Liver (tissue), 9 donors: ENCODE results near the gene FILIP1. TPM values are rescaled to one million over a fixed set of nuclear protein-coding genes. Genes with fewer than 3 reads are reported as not detected.

Source experiments
- DNase-seq: peaks from one replicate; pipeline ENCODE4 v3.0.0-alpha.2; 2017; ENCODE audit warnings: low spot score
- H3K27ac ChIP-seq, 2 donors: one replicate each; pipeline ENCODE4 v1.7.0; 2013; ENCODE audit warnings: inconsistent platforms in 2 of 2, low read length in 2 of 2, control low read depth in 1 of 2, low read depth in 1 of 2, mild to moderate bottlenecking in 1 of 2
- H3K27me3 ChIP-seq, 4 donors: one replicate each; pipeline versions ENCODE4 v1.6.1 to v1.7.0; 2013; ENCODE audit warnings: low read length in 3 of 4, inconsistent platforms in 1 of 4, mild to moderate bottlenecking in 1 of 4, moderate library complexity in 1 of 4; ENCODE audit not compliant: control insufficient read depth in 4 of 4, insufficient read depth in 4 of 4
- H3K36me3 ChIP-seq, 4 donors: one replicate each; pipeline versions ENCODE4 v1.6.1 to v1.7.0; 2013; ENCODE audit warnings: low read length in 3 of 4, mild to moderate bottlenecking in 3 of 4, low read depth in 1 of 4, moderate library complexity in 1 of 4; ENCODE audit not compliant: control insufficient read depth in 4 of 4, insufficient read depth in 3 of 4
- H3K4me1 ChIP-seq, 4 donors: one replicate each; pipeline versions ENCODE4 v1.6.1 to v1.7.0; 2013; ENCODE audit warnings: low read length in 3 of 4, mild to moderate bottlenecking in 3 of 4, moderate library complexity in 1 of 4; ENCODE audit not compliant: control insufficient read depth in 4 of 4, insufficient read depth in 4 of 4
- H3K4me3 ChIP-seq, 3 donors: one replicate each; pipeline versions ENCODE4 v1.6.1 to v1.7.0; 2013; ENCODE audit warnings: low read length in 3 of 3, control low read depth in 1 of 3, low read depth in 1 of 3, mild to moderate bottlenecking in 1 of 3
- H3K9ac ChIP-seq, 2 donors: one replicate each; pipeline ENCODE4 v1.7.0; 2013; ENCODE audit warnings: low read length in 2 of 2, mild to moderate bottlenecking in 2 of 2, moderate library complexity in 2 of 2, control low read depth in 1 of 2, low read depth in 1 of 2
- H3K9me3 ChIP-seq, 4 donors: one replicate each; pipeline versions ENCODE4 v1.6.1 to v1.7.0; 2013; ENCODE audit warnings: low read length in 3 of 4; ENCODE audit not compliant: control insufficient read depth in 4 of 4
- ATF3 ChIP-seq: IDR thresholded peaks from 2 replicates; pipeline ENCODE4 v1.6.1; 2016; ENCODE audit warnings: antibody characterized with exemption
- CTCF ChIP-seq: fragments of 150-350 bp; IDR thresholded peaks from 2 replicates; pipeline ENCODE4 v1.5.1; 2017; ENCODE audit warnings: improper control_type of control experiment, low read depth, low read length; ENCODE audit not compliant: missing input control
- EGR1 ChIP-seq, 2 donors: IDR thresholded peaks; 2 replicates each; pipeline ENCODE4 v1.6.1; 2016 to 2018; ENCODE audit warnings: antibody characterized with exemption in 2 of 2, low read depth in 2 of 2
- FOXA1 ChIP-seq: IDR thresholded peaks from 2 replicates; pipeline ENCODE4 v1.6.1; 2016; ENCODE audit warnings: antibody characterized with exemption
- FOXA2 ChIP-seq: IDR thresholded peaks from 2 replicates; pipeline ENCODE4 v1.6.1; 2016; ENCODE audit warnings: antibody characterized with exemption
- HNF4A ChIP-seq, 2 donors: conservative IDR thresholded peaks; 2 replicates each; pipeline ENCODE4 v1.6.1; 2016; ENCODE audit warnings: antibody characterized with exemption in 2 of 2, mild to moderate bottlenecking in 2 of 2
- HNF4G ChIP-seq: IDR thresholded peaks from 2 replicates; pipeline ENCODE4 v1.6.1; 2016; ENCODE audit warnings: antibody characterized with exemption
- JUND ChIP-seq, 2 donors: IDR thresholded peaks; 2 replicates each; pipeline ENCODE4 v1.6.1; 2016; ENCODE audit warnings: antibody characterized with exemption in 2 of 2
- NR2F2 ChIP-seq: IDR thresholded peaks from 2 replicates; pipeline ENCODE4 v1.6.1; 2016; ENCODE audit warnings: antibody characterized with exemption
- RAD21 ChIP-seq, 2 donors: IDR thresholded peaks; 2 replicates each; pipeline ENCODE4 v1.6.1; 2016; ENCODE audit warnings: antibody characterized with exemption in 2 of 2, mild to moderate bottlenecking in 2 of 2
- REST ChIP-seq: IDR thresholded peaks from 2 replicates; pipeline ENCODE4 v1.6.1; 2016; ENCODE audit warnings: antibody characterized with exemption, mild to moderate bottlenecking
- RXRA ChIP-seq, 2 donors: IDR thresholded peaks; 2 replicates each; pipeline ENCODE4 v1.6.1; 2017 to 2018; ENCODE audit warnings: antibody characterized with exemption in 2 of 2, mild to moderate bottlenecking in 1 of 2
- SP1 ChIP-seq: IDR thresholded peaks from 2 replicates; pipeline ENCODE4 v1.6.1; 2018; ENCODE audit warnings: antibody characterized with exemption, mild to moderate bottlenecking
- TAF1 ChIP-seq: conservative IDR thresholded peaks from 2 replicates; pipeline ENCODE4 v1.6.1; 2016; ENCODE audit warnings: antibody characterized with exemption, mild to moderate bottlenecking
- YY1 ChIP-seq: IDR thresholded peaks from 2 replicates; pipeline ENCODE4 v1.6.1; 2016; ENCODE audit warnings: antibody characterized with exemption, mild to moderate bottlenecking
- ZBTB33 ChIP-seq: IDR thresholded peaks from 2 replicates; pipeline ENCODE4 v1.6.1; 2016; ENCODE audit warnings: antibody characterized with exemption
- whole genome bisulfite sequencing: extraction: QIAGEN DNeasy Blood & Tissue Kit; methylation state at CpG from one replicate; pipeline ENCODE4 v1.1.7; 2013; 5-methylcytosine and 5-hydroxymethylcytosine counted together
- polyA plus RNA-seq, 2 donors: library from polyadenylated mRNA; stranded (reverse) in 1 of 2; unstranded in 1 of 2; fragments of 200-250 nt in 1 of 2; fragments of >200 nt in 1 of 2; fragmentation: Nextera tagmentation in 1 of 2; extraction: Ambion mirVana in 1 of 2; gene quantifications; one replicate each; pipeline versions ENCODE4 v1.2.1 to v1.2.3, GENCODE V29; 2013 to 2015
- total RNA-seq, 2 donors: library from RNA; depleted of rRNA; stranded (reverse); fragments of >200 nt; gene quantifications; one replicate each; pipeline ENCODE4 v1.2.3, GENCODE V29; 2014
- donor health status: healthy.
- donor health status: healthy.
- donor health status: healthy.
- donor health status: healthy.
- donor health status: healthy.

The FILIP1 gene
- total and polyA plus RNA-seq, 4 donors = 0.70 to 2.8 (median 1.1) TPM

GRCh38 chr6:75450903-75451302 lies 42.7 kb downstream of the FILIP1 start:
- TF ChIP-seq HNF4G = no peak
- TF ChIP-seq RXRA (IDR thresholded peaks at IDR 0.05) = no peak
- no peak for TF ChIP-seq REST
- no peak for TF ChIP-seq YY1
- no peak for TF ChIP-seq HNF4A (conservative IDR thresholded peaks at IDR 0.05)
- TF ChIP-seq JUND (IDR thresholded peaks at IDR 0.05) = no peak
- TF ChIP-seq RAD21 (IDR thresholded peaks at IDR 0.05) = no peak
- TF ChIP-seq NR2F2 = no peak
- no peak for DNase-seq
- Histone ChIP-seq H3K27me3 (no peaks in the 10 kb centered on the region), H3K9me3 (no peaks in the 10 kb centered on the region), H3K36me3 (no peaks in the 10 kb centered on the region), H3K9ac (no peak overlapping the region), H3K27ac (no peak overlapping the region), H3K4me3 (no peak overlapping the region), H3K4me1 (no peaks in the 10 kb centered on the region)
- 95% methylated on average over 3 of the region's 3 CpGs for WGBS

GRCh38 chr6:75449630-75450206 lies 43.9 kb downstream of the FILIP1 start:
- DNase-seq = no peak
- no peak overlapping the region for H3K9ac ChIP-seq
- H3K9me3 ChIP-seq = no peaks in the 10 kb centered on the region
- TF ChIP-seq TAF1 (no peak), FOXA1 (no peak), HNF4A (conservative IDR thresholded peaks at IDR 0.05) (no peak)
- H3K27me3 ChIP-seq = no peaks in the 10 kb centered on the region
- no peak overlapping the region for H3K27ac ChIP-seq
- H3K36me3 ChIP-seq = no peaks in the 10 kb centered on the region
- H3K4me1 ChIP-seq = no peaks in the 10 kb centered on the region
- 90% methylated on average over 5 of the region's 5 CpGs for WGBS
- H3K4me3 ChIP-seq = no peak overlapping the region

- H3K4me1 ChIP-seq = no peaks in the 10 kb centered on the region
- 67% methylated on average over 4 of the region's 4 CpGs for WGBS
- DNase-seq = no peak
- no peaks in the 10 kb centered on the region for H3K36me3 ChIP-seq
- no peak overlapping the region for H3K27ac ChIP-seq
- no peaks in the 10 kb centered on the region for H3K27me3 ChIP-seq
- H3K9ac ChIP-seq = no peak overlapping the region
- no peak overlapping the region for H3K4me3 ChIP-seq
- no peaks in the 10 kb centered on the region for H3K9me3 ChIP-seq
- TF ChIP-seq TAF1 (no peak), HNF4A (conservative IDR thresholded peaks at IDR 0.05) (no peak), SP1 (no peak), FOXA1 (no peak), JUND (IDR thresholded peaks at IDR 0.05) (no peak), ZBTB33 (no peak), RAD21 (IDR thresholded peaks at IDR 0.05) (no peak), YY1 (no peak), REST (no peak), ATF3 (no peak), CTCF (no peak), EGR1 (IDR thresholded peaks at IDR 0.05; ENCODE audit: low read depth in 2 of 2) (no peak), FOXA2 (no peak), NR2F2 (no peak)
Observed at GRCh38 chr6:75446241-75446880, 47.2 kb downstream of the FILIP1 start.
